ENCODE measurements around the gene DUS2. TPM values are rescaled to one million over a fixed set of nuclear protein-coding genes. Genes with fewer than 3 reads are reported as not detected.
"Not testable (repeated sequence)": the region's sequence is repeated elsewhere in the genome, so short reads cannot be mapped to it uniquely, and the experiment has no call there.

The DUS2 gene
- total and polyA plus RNA-seq, 2 of the 8 experiments (the other 6 are each of a cell fraction or from before 2014, with no cell fraction given), result 17.2 to 27.0 TPM

DNA sequence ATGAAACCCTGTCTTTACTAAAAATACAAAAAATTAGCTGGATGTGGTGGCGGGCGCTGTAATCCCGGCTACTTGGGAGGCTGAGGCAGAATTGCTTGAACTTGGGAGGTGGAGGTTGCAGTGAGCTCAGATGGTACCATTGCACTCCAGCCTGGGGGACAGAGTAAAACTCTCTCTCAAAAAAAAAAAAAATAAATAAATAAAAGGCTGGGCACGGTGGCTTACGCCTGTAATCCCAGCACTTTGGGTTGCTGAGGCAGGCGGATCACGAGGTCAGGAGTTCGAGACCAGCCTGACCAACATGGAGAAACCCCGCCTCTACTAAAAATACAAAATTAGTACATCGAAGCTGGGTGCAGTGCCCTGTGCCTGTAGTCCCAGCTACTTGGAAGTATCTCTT is 69.2 kb downstream of the DUS2 start:
- not testable (repeated sequence) for H2BK12ac ChIP-seq (ENCODE audit: low read depth, low read length); H4K5ac ChIP-seq (ENCODE audit: insufficient read length, low read depth, low read length); H3K27me3 ChIP-seq (replicated peaks in 1 of 4; ENCODE audit: control insufficient read depth in 3 of 4, extremely low read depth in 1 of 4, insufficient read depth in 3 of 4, low read length in 3 of 4); H3K27ac ChIP-seq (ENCODE audit: low read depth, low read length); H2AK5ac ChIP-seq (ENCODE audit: low read depth, low read length); FAIRE-seq; H2BK20ac ChIP-seq (ENCODE audit: low read length); H3K56ac ChIP-seq (replicated peaks; ENCODE audit: insufficient read length, low read depth, low read length); H2BK120ac ChIP-seq (replicated peaks; ENCODE audit: low read depth, low read length); H3K9ac ChIP-seq (replicated peaks in 1 of 4; ENCODE audit: extremely low read depth in 1 of 4, low read depth in 3 of 4, low read length in 3 of 4); H3K4me3 ChIP-seq (ENCODE audit: extremely low read depth in 1 of 4, insufficient read depth in 2 of 4, low read depth in 3 of 4, low read length in 4 of 4); H3K23ac ChIP-seq (ENCODE audit: insufficient read length); H3K23me2 ChIP-seq (ENCODE audit: low read depth, low read length); H4K20me1 ChIP-seq (replicated peaks in 1 of 2; ENCODE audit: control insufficient read depth in 1 of 2, insufficient read depth in 2 of 2, low read length in 2 of 2); H4K8ac ChIP-seq (ENCODE audit: extremely low read depth, insufficient read depth, low read length); H3K4me2 ChIP-seq (ENCODE audit: insufficient read depth in 1 of 2, low read depth in 2 of 2, low read length in 2 of 2); DNase-seq (ENCODE audit: low read depth in 1 of 2, low spot score in 2 of 2); H3K18ac ChIP-seq (ENCODE audit: extremely low read depth, low read length); H3K9me3 ChIP-seq (ENCODE audit: insufficient read depth in 2 of 2, low read depth in 1 of 2, low read length in 1 of 2); H4K91ac ChIP-seq (replicated peaks; ENCODE audit: insufficient read length, low read length); H3K4ac ChIP-seq (replicated peaks; ENCODE audit: insufficient read length, low read depth, low read length); H2AFZ ChIP-seq (ENCODE audit: low read length); H3K79me1 ChIP-seq (ENCODE audit: low read depth, low read length); H3K14ac ChIP-seq (ENCODE audit: insufficient read length); H2BK15ac ChIP-seq (ENCODE audit: low read length); H2BK5ac ChIP-seq (ENCODE audit: low read depth, low read length); H3K36me3 ChIP-seq (ENCODE audit: control insufficient read depth in 2 of 4, insufficient read depth in 4 of 4, low read length in 3 of 4)
- POLR2A ChIA-PET (ENCODE audit: partially characterized antibody), result interaction anchor here (0.7 to 1.5 kb wide), 3 partner anchors 69 to 166 kb away, joined by 3 read pairs; partner anchors contain the start of genes DDX28 and DUS2
- Histone ChIP-seq H3K79me2 (ENCODE audit: control insufficient read depth in 1 of 2, insufficient read depth in 2 of 2, low read length in 2 of 2) (peaks cover 4 to 96% of the 10 kb centered on the region in 2 experiments), H3K4me1 (replicated peaks in 1 of 4; ENCODE audit: control insufficient read depth in 3 of 4, insufficient read depth in 4 of 4, low read length in 3 of 4) (peaks cover 2 to 12% (median 3%) of the 10 kb centered on the region in 4 experiments; a peak in 5 of 7 replicates)
- 88% methylated on average over 10 of the region's 10 CpGs; no CpG with 5 or more reads in 1 of the 2 experiments for WGBS, 2 experiments (ENCODE audit: extremely low coverage in 1 of 2, insufficient coverage in 1 of 2, insufficient read length in 1 of 2, insufficient replicate concordance in 2 of 2, low coverage in 1 of 2, low lambda C conversion rate in 2 of 2, missing lambda C conversion rate in 1 of 2)
- CTCF ChIA-PET (ENCODE audit: partially characterized antibody), result interaction anchor here (0.6 to 5.7 kb wide), 8 partner anchors 9 to 644 kb away, joined by 3 to 68 read pairs (median 7); no protein-coding TSS in a partner anchor

Data from H1 (cell line).